Globus pallidus (tissue), 1 donor: ENCODE data around the gene GAB2.
"Not testable (repeated sequence)": the region's sequence is repeated elsewhere in the genome, so short reads cannot be mapped to it uniquely, and the experiment has no call there.

Source experiments
- DNase-seq: peaks from one replicate; pipeline ENCODE4 v3.0.0-alpha.2; 2015; ENCODE audit warnings: low spot score

GAB2 gene

DNA sequence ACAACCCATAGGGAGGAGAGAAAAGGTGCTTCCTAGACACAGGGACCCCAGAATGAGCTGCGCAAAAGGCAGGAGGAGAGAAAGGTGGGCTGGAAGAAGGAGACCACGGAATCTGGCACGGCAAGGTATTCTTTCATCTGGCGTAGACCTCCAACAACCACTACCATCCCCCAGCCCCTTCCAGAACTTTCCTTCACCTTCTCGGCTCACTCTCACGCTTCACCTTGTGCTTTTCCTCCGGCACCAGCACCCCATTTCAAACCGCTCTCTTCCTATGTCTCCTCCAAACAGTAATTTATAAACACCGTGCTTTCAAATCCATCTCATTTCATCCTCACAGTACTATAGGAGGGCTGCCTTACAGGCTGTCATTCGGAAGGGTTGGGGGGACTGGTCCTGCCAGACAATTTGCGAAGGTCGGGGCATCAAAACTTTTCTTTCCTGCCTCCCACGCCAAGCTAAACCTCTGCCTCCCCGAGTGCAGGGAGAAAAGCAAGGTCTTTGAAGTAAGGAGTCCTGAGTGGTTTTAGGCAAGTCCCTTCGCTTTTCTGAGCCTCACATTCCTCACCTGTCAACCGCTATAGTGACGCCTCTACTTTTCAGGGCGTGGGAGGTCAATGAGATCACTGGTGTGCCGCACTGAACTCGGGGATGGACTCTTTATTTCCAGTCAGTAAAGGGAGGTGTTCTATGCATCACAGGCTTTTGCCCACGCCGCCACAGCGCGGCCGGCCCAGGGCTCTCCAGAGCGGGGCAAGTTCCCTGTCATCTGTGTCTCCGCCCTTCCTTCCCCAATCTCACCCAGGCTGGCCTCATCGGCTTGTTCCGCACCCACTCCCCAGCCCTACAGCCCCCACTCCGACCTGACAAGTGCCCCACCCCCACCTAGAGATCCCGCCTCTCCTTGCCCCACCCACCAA is 230.0 kb downstream of the GAB2 start:
- DNase-seq = no peak

DNA sequence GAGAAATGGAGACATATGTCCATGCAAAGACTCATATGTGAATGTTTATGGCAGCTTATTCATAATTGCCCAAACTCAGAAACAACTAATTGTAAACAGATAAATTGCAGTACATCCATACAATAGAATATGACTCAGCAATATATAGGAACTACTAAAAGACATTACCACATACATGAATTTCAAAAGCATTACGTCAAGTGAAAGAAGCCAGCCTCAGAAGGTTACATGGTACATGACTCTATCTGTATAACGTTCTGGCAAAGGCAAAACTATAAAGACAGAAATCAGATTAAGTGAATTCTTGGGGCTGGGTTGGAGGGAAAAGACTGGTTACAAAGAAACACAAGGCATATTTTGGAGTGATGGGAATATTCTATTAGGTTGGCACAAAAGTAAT is 236.4 kb downstream of the GAB2 start:
- DNase-seq = no peak

DNA sequence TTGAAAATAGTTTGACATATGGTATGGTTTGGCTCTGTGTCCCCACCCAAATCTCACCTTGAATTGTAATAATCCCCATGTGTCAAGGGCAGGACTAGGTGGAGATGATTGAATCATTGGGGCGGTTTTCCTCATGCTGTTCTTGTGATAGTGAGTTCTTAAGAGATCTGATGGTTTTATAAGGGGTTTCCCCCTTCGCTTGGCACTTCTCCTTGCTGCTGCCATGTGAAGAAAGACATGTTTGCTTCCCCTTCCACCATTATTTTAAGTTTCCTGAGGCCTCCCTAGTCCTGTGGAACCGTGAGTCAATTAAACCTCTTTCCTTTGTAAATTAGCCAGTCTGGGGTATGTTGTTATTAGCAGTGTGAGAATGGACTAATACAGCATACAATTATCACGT is 236.9 kb downstream of the GAB2 start:
- DNase-seq = no peak

DNA sequence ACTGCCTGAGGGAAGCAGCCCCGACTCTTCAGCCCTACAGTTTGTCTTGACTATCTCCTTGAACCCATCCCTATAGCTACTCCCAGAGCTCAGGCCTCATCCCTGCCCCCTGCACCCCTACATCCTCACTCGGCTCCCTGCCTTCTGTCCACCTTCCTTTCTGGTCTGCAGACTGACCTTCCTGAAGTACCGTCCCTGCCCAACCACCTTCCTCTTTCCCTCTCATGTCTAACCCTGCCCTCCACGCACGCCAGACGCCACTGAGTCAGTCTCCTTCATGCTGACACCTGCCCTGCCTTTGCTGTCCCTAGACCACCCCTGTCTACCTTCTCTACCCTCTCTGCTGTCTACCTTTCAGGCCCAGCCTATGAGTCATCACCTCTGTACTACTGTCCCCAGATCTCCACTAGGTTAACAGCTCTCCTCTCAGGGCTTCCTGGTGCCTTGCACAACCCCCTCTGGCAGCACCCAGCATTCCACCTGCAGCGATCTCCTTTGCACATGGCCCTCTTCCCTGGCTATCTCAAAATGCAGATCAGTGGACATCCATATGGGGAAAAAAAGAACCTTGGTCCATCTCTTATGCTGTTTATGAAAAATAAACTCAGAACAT is 238.1 kb downstream of the GAB2 start:
- no peak for DNase-seq

DNA sequence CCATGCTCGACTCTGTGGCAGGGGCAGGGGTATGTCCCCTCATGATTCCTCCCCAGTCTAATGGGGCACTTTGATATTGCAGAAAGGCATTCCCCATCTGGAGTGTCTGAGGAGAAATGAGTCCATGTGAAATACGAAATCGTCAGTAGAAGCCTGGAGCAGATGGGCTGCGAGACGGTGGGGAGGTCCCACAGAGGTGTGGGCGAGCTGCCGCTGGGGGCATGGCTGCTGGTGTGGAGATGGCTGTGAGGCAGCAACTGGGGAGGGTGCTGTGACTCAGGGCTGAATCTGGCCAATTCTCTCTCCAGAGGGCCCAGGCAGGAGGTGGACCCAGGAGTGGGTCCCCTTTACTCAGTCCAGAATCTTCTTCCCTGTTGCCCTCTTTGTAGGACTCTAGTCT is 240.4 kb downstream of the GAB2 start:
- no peak for DNase-seq

DNA sequence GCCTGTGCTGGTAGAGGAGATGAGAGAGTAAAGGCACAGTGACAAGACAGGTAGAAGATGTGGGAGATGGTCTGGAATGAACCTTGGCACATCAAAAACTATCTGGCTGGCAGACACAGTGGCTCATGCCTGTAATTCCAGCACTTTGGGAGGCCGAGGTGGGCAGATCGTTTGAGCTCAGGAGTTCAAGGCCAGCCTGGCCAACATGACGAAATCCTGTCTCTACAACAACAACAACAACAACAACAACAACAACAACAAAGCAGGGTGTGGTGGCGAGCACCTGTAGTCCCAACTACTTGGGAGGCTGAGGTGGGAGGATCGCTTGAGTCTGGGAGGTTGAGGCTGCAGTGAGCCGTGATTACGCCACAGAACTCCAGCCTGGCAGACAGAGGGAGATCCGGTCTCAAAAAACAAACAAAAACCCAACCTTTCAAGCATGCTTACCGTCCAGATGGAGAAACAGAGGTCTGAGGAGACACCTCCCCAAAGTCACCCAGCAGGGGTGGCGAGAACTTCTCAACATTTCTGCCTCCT is 240.9 kb downstream of the GAB2 start:
- no peak for DNase-seq

DNA sequence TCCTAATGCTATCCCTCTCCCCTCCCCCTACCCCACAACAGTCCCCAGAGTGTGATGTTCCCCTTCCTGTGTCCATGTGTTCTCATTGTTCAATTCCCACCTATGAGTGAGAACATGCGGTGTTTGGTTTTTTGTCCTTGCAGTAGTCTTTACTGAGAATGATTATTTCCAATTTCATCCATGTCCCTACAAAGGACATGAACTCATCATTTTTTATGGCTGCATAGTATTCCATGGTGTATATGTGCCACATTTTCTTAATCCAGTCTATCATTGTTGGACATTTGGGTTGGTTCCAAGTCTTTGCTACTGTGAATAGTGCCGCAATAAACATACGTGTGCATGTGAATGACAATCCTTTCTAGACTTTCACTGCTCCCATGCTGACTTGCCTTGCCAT is 241.8 kb downstream of the GAB2 start:
- DNase-seq = not testable (repeated sequence)

DNA sequence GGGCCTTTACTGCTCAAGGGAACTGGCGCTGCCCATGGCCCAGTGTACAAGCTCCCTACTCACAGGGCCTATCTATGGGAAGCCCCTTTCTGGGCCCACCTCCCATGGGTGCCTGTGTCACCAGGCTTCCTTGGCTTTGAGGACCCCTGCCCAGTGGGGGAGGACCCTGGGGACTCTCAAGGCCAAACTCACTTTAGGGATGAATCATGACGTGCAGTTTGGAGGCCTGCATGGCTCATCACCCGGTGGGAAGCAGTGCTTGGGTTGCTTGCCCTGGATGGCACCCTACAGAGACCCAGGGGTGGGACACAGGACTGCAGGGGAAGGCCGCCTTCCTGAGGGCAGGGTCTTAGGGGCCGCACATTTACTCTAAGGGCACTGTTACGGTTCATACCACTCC is 245.7 kb downstream of the GAB2 start:
- no peak for DNase-seq

DNA sequence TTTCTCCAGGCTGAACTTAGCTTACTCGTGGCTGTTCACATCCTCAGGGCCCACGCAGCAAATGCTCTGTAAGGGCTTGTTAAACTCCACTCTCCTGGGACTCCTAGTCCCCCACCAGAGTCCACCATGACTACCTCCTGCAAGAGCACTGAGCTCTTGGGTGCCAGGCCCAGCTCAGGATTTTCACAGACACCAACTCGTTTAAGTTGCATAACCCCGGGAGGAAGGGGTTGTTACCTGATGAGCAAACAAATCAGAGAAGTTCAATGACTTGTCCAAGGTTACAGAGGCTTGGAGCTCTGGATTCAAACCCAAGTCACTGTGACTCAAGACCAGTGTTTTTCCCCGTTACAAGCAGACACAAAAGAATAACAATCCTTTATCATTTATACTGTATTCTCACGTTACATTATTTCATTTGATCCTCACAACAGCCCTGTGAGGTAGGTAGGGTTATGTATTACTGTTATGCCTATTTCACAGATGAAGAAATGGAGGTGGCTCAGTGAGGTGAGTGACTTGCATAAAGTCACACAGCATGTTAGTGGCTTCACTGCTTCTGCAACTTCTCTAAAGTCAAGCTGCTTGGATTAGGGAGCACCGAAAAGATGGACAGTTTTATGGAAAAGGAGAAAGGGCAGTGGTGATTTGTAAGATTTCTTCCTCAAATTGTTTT is 246.6 kb downstream of the GAB2 start:
- DNase-seq = no peak

DNA sequence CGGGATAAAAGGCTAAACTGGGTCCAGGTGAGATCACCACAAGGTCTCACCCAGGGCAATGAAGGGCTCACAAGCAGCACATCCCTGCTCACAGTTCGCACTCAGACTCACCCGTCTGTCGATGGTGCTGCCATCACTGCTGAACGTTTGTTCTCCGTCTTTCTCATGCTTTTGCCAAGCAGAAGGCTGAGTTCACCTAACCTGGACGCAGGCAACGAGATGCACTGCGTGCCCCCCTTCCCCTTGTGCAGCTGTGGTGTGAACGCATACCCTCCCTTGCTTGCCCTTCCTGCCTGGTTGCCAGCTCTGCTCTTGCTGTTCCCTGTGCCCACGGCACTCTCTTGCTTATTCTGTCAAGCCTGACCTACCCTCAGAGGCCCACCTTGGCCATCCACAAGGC is 247.2 kb downstream of the GAB2 start:
- DNase-seq = no peak

DNA sequence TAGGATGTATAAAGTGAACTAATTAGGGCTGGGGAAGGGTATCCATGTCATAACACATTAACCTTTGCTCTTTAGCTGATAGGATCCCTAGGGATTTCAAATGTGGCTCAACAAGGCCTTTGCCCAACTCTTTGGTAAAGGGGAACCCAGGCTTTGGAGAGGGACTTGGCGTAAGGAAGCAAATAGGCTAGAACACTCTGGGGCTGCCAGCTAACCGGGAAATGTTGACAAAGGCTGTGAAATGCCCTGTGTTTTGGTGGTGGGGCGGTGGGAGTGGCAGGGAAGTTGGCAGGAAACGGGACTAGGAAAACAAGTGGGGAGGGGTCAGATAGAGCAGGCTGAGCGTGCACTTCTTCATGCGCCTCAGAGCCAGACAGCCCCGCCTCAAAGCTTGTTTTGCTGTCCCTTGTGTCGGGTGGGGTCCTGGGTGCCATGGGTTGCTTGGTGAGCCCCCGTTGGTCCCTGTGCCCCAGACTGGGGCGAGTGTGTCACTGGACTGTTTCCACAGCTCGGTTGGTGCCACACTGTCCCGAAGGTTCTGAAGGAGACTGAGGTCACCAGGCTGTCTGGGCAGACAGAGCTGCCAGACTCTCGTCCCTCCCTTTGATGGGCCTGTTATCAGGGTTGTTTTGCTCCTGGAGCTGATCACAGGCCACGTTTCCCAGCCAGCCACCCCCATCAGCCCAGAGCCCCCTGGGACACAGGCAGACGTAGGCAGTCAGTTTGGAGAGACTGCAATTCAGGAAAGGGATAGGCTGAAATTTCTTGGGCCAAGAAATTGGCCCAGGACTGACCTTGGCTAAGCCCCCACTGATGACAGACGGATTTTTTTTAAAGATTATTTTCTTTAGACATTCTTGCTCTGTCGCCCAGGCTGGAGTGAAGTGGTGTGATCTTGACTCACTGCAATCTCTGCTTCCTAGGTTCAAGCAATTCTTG is 248.8 kb downstream of the GAB2 start:
- no peak for DNase-seq

DNA sequence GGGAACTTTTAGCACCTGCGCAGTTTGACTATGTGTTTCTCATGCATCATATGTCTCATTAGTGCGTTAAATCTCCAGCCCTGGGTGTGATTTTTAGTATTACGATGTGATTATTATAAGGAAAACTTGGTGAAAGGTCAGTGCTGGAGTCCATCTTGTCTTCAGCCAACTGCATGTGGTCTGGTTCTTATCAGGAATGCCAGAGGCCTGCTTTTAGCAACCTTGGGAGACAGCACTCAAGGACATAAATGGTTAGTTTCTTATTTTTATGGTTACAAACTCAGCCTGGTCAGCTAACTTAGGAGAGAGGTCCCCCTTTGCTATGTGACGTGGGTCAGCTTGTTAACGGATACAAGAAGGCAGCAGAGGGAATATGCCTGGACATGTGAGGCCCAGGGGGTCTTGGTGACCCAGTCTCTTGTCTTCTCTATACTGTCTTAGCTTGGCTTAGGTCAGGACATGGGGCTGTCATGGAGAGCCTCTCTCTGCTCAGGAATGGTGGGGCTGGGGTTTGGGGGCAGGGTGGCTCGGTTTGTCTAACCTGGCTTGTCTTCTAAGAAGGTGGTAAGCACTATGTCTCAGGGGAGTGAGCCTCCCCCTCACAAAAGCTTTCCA is 250.7 kb downstream of the GAB2 start:
- no peak for DNase-seq
